HepG2 (cell line): Measurements from ENCODE around the gene ATP1A1. TPM values are rescaled to one million over a fixed set of nuclear protein-coding genes. Genes with fewer than 3 reads are reported as not detected.
A peak's percentile ranks its signal among the peaks of the same experiment; 100 is the strongest.

Experiments used
- ARNTL ChIP-seq: sonication (generic); formaldehyde crosslinking; IDR thresholded peaks from 2 replicates; pipeline ENCODE4 v1.4.0; 2020; ENCODE audit warnings: mild to moderate bottlenecking, missing genetic modification reagents
- HOXA7 ChIP-seq: sonication (generic); formaldehyde crosslinking; IDR thresholded peaks from 2 replicates; pipeline ENCODE4 v1.8.1; 2022; ENCODE audit warnings: mild to moderate bottlenecking, missing genetic modification reagents, moderate library complexity
- KDM5A ChIP-seq: fragments of 200-600 bp; sonication (generic); IDR thresholded peaks from 2 replicates; pipeline ENCODE4 v1.7.0; 2018; ENCODE audit warnings: antibody characterized with exemption, mild to moderate bottlenecking, low read length, borderline replicate concordance
- NAIF1 ChIP-seq: sonication (generic); formaldehyde crosslinking; IDR thresholded peaks from 2 replicates; pipeline ENCODE4 v1.5.0; 2020; ENCODE audit warnings: mild to moderate bottlenecking, missing genetic modification reagents, borderline replicate concordance
- PHF21A ChIP-seq: sonication (generic); formaldehyde crosslinking; IDR thresholded peaks from 2 replicates; pipeline ENCODE4 v1.5.0; 2020; ENCODE audit warnings: mild to moderate bottlenecking, missing genetic modification reagents
- RFX3 ChIP-seq: IDR thresholded peaks from 2 replicates; pipeline ENCODE4 v1.6.1; 2016; ENCODE audit warnings: missing biosample characterization, missing genetic modification reagents
- RFX5 ChIP-seq: IDR thresholded peaks from 2 replicates; pipeline ENCODE4 v1.6.1; 2011; ENCODE audit warnings: low read depth, low read length, improper control_type of control experiment
- RFXAP ChIP-seq: sonication (generic); formaldehyde crosslinking; IDR thresholded peaks from 2 replicates; pipeline ENCODE4 v1.4.0; 2020; ENCODE audit warnings: missing genetic modification reagents, borderline replicate concordance
- SALL2 ChIP-seq: sonication (generic); formaldehyde crosslinking; IDR thresholded peaks from 2 replicates; pipeline ENCODE4 v1.8.1; 2023; ENCODE audit warnings: mild to moderate bottlenecking, missing genetic modification reagents, inconsistent platforms
- SOX13 ChIP-seq, 3 experiments: fragments of 450-650 bp in 1 of 3; sonication (generic) in 1 of 3; formaldehyde crosslinking in 1 of 3; IDR thresholded peaks in 2 of 3; conservative IDR thresholded peaks in 1 of 3; 2 replicates each; pipeline versions ENCODE4 v1.5.0 to v1.6.1; 2016 to 2020; ENCODE audit warnings: antibody characterized with exemption in 1 of 3, mild to moderate bottlenecking in 1 of 3, missing compliant biosample characterization in 1 of 3, missing genetic modification reagents in 1 of 3, moderate library complexity in 1 of 3
- TSC22D2 ChIP-seq: sonication (generic); formaldehyde crosslinking; IDR thresholded peaks from 2 replicates; pipeline ENCODE4 v1.5.1; 2020; ENCODE audit warnings: missing genetic modification reagents, mild to moderate bottlenecking, borderline replicate concordance
- XBP1 ChIP-seq: sonication (generic); formaldehyde crosslinking; IDR thresholded peaks from 2 replicates; pipeline ENCODE4 v1.5.0; 2020; ENCODE audit warnings: missing genetic modification reagents
- ZNF207 ChIP-seq: fragments of 450-650 bp; IDR thresholded peaks from 2 replicates; pipeline ENCODE4 v1.6.1; 2016; ENCODE audit warnings: antibody characterized with exemption, borderline replicate concordance
- ZNF383 ChIP-seq: sonication (generic); formaldehyde crosslinking; IDR thresholded peaks from 2 replicates; pipeline ENCODE4 v1.4.0; 2020; ENCODE audit warnings: missing genetic modification reagents, mild to moderate bottlenecking, borderline replicate concordance
- ZNF501 ChIP-seq: sonication (generic); formaldehyde crosslinking; IDR thresholded peaks from 2 replicates; pipeline ENCODE4 v1.5.1; 2020; ENCODE audit warnings: mild to moderate bottlenecking, moderate library complexity, missing genetic modification reagents
- ZNF766 ChIP-seq: sonication (generic); formaldehyde crosslinking; IDR thresholded peaks from 2 replicates; pipeline ENCODE4 v1.5.0; 2020; ENCODE audit warnings: missing genetic modification reagents, borderline replicate concordance
- polyA plus RNA-seq, 8 experiments: library from polyadenylated mRNA; depleted of rRNA in 3 of 8; stranded (reverse) in 7 of 8; unstranded in 1 of 8; fragments of >200 nt; fragmentation: Illumina TruSeq in 4 of 8; extraction: Trizol in 4 of 8; gene quantifications; 2 replicates each; pipeline versions ENCODE4 v1.2.1 to v1.2.3, GENCODE V29; 2011 to 2016; ENCODE audit warnings: low read depth in 4 of 8, missing spikeins in 1 of 8, mixed read lengths in 1 of 8; ENCODE audit not compliant: insufficient read depth in 1 of 8
- total RNA-seq, 5 experiments: library from RNA; depleted of rRNA; stranded (reverse); fragments of >200 nt; fragmentation: Illumina TruSeq; extraction: Trizol; gene quantifications; 2 replicates each; pipeline ENCODE4 v1.2.3, GENCODE V29; 2016; ENCODE audit warnings: low read depth in 1 of 5
- TF ChIP-seq, protein P1 (sequence below): sonication (generic); formaldehyde crosslinking; IDR thresholded peaks from 2 replicates; pipeline ENCODE4 v1.4.0; 2020; ENCODE audit warnings: missing genetic modification reagents, borderline replicate concordance
- TF ChIP-seq, protein P2 (sequence below): sonication (generic); formaldehyde crosslinking; IDR thresholded peaks from 2 replicates; pipeline ENCODE4 v1.8.0; 2022; ENCODE audit warnings: low read depth, missing genetic modification reagents
- TF ChIP-seq, protein P3 (sequence below): sonication (generic); formaldehyde crosslinking; IDR thresholded peaks from 2 replicates; pipeline ENCODE4 v1.5.0; 2020; ENCODE audit warnings: mild to moderate bottlenecking, missing genetic modification reagents
- TF ChIP-seq, protein P4 (sequence below): sonication (generic); formaldehyde crosslinking; IDR thresholded peaks from 2 replicates; pipeline ENCODE4 v1.4.0; 2020; ENCODE audit warnings: missing genetic modification reagents, mild to moderate bottlenecking, borderline replicate concordance

Gene ATP1A1
- total and polyA plus RNA-seq, 2 of the 13 experiments (the other 11 are each of a cell fraction or from before 2014, with no cell fraction given), result 280 to 705 TPM

DNA sequence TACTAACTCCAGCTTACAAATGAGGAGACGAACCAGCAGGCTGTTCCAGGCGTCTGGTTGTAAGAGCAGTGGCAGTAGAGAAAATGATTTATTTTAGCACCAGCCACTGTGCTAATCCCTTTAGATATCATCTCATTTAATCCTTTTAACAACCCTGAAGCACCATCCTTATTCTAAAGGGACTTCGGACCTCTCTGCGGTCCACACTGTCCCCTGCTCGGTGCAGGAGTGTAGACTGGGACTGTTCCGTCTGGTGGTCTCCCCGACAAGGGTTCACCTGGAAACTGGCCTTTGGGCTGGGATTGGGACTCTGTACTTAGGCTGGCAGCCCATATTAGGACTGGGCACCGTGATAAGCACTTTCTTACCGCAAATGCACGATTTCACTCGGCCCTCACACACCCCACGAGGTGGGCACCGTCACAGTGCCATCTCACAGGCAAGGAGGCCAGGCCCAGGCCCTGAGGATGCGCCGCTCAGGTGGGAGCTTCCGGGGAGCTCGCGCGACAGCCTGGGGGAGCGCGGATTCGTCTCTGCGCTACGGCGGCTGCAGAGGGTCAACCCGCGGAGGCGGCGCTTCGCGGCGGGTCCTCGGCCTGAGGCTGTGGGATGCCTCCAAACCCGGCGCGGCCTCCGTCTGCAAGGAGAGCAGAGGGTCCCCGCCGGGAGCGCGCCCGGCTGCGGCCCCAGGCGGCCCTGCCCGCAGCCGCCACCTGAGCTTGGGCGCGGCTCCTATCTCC lies 45.2 kb downstream of the ATP1A1 start (continued):
- TF ChIP-seq, protein P1, sequence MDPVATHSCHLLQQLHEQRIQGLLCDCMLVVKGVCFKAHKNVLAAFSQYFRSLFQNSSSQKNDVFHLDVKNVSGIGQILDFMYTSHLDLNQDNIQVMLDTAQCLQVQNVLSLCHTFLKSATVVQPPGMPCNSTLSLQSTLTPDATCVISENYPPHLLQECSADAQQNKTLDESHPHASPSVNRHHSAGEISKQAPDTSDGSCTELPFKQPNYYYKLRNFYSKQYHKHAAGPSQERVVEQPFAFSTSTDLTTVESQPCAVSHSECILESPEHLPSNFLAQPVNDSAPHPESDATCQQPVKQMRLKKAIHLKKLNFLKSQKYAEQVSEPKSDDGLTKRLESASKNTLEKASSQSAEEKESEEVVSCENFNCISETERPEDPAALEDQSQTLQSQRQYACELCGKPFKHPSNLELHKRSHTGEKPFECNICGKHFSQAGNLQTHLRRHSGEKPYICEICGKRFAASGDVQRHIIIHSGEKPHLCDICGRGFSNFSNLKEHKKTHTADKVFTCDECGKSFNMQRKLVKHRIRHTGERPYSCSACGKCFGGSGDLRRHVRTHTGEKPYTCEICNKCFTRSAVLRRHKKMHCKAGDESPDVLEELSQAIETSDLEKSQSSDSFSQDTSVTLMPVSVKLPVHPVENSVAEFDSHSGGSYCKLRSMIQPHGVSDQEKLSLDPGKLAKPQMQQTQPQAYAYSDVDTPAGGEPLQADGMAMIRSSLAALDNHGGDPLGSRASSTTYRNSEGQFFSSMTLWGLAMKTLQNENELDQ (CRISPR knock-in tag), result no peak; the same call in 1 of the 2 replicates
- TF ChIP-seq, protein P2, sequence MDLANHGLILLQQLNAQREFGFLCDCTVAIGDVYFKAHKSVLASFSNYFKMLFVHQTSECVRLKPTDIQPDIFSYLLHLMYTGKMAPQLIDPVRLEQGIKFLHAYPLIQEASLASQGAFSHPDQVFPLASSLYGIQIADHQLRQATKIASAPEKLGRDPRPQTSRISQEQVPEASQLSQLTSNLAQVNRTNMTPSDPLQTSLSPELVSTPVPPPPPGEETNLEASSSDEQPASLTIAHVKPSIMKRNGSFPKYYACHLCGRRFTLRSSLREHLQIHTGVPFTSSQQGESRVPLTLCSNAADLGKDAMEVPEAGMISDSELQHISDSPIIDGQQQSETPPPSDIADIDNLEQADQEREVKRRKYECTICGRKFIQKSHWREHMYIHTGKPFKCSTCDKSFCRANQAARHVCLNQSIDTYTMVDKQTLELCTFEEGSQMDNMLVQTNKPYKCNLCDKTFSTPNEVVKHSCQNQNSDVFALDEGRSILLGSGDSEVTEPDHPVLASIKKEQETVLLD (CRISPR knock-in tag), result no peak
- TF ChIP-seq ZNF501, result peak; percentile 73
- peak; percentile 84 for TF ChIP-seq KDM5A
- TF ChIP-seq ARNTL (CRISPR knock-in tag), result no peak
- no peak for TF ChIP-seq XBP1 (CRISPR knock-in tag)
- TF ChIP-seq ZNF207, result no peak
- TF ChIP-seq, protein P3, sequence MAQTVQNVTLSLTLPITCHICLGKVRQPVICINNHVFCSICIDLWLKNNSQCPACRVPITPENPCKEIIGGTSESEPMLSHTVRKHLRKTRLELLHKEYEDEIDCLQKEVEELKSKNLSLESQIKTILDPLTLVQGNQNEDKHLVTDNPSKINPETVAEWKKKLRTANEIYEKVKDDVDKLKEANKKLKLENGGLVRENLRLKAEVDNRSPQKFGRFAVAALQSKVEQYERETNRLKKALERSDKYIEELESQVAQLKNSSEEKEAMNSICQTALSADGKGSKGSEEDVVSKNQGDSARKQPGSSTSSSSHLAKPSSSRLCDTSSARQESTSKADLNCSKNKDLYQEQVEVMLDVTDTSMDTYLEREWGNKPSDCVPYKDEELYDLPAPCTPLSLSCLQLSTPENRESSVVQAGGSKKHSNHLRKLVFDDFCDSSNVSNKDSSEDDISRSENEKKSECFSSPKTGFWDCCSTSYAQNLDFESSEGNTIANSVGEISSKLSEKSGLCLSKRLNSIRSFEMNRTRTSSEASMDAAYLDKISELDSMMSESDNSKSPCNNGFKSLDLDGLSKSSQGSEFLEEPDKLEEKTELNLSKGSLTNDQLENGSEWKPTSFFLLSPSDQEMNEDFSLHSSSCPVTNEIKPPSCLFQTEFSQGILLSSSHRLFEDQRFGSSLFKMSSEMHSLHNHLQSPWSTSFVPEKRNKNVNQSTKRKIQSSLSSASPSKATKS, result no peak
- TF ChIP-seq SALL2, result peak; percentile 88
- 0 out of 2 replicates have a peak, but pooled peaks have one; percentile 29 for TF ChIP-seq RFXAP (CRISPR knock-in tag)
- peak; percentile 66; the same call in 1 of the 2 replicates for TF ChIP-seq PHF21A (CRISPR knock-in tag)
- TF ChIP-seq SOX13 (IDR thresholded peaks at IDR 0.05), result no peak
- TF ChIP-seq SOX13 (CRISPR knock-in tag; conservative IDR thresholded peaks at IDR 0.05 in 1 of 2, IDR thresholded peaks at IDR 0.05 in 1 of 2), result peak in 1 of 2 experiments; percentile 71; a peak in 2 of 4 replicates
- no peak for TF ChIP-seq RFX3 (CRISPR knock-in tag)
- TF ChIP-seq, protein P4, sequence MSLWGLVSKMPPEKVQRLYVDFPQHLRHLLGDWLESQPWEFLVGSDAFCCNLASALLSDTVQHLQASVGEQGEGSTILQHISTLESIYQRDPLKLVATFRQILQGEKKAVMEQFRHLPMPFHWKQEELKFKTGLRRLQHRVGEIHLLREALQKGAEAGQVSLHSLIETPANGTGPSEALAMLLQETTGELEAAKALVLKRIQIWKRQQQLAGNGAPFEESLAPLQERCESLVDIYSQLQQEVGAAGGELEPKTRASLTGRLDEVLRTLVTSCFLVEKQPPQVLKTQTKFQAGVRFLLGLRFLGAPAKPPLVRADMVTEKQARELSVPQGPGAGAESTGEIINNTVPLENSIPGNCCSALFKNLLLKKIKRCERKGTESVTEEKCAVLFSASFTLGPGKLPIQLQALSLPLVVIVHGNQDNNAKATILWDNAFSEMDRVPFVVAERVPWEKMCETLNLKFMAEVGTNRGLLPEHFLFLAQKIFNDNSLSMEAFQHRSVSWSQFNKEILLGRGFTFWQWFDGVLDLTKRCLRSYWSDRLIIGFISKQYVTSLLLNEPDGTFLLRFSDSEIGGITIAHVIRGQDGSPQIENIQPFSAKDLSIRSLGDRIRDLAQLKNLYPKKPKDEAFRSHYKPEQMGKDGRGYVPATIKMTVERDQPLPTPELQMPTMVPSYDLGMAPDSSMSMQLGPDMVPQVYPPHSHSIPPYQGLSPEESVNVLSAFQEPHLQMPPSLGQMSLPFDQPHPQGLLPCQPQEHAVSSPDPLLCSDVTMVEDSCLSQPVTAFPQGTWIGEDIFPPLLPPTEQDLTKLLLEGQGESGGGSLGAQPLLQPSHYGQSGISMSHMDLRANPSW (CRISPR knock-in tag), result no peak
- 0 out of 2 replicates have a peak, but pooled peaks have one; percentile 88 for TF ChIP-seq ZNF766 (CRISPR knock-in tag)
- TF ChIP-seq TSC22D2 (CRISPR knock-in tag), result peak; percentile 88; the same call in 1 of the 2 replicates
- no peak; the same call in 1 of the 2 replicates for TF ChIP-seq NAIF1
- TF ChIP-seq HOXA7 (CRISPR knock-in tag), result no peak
- no peak for TF ChIP-seq RFX5
- TF ChIP-seq ZNF383 (CRISPR knock-in tag), result no peak
